Adrenal gland (tissue), 12 donors: ENCODE results near the gene CC2D2A. TPM values are rescaled to one million over a fixed set of nuclear protein-coding genes. Genes with fewer than 3 reads are reported as not detected.

ENCODE experiments used
- DNase-seq, 7 donors: peaks; one replicate each; pipeline ENCODE4 v3.0.0-alpha.2; 2019 to 2020
- H3K27ac ChIP-seq, 5 donors: fragments of 200-600 bp; sonication (generic) in 4 of 5; 1 replicate in 3 of 5; 2 replicates in 2 of 5; pipeline versions ENCODE4 v1.5.1 to v1.8.0; 2016 to 2020; ENCODE audit warnings: mild to moderate bottlenecking in 1 of 5
- H3K27me3 ChIP-seq: fragments of 200-600 bp; 2 replicates; pipeline ENCODE4 v1.8.0; 2021
- H3K36me3 ChIP-seq, 2 donors: fragments of 200-600 bp; replicated peaks in 1 of 2; 1 replicate in 1 of 2; 2 replicates in 1 of 2; pipeline versions ENCODE4 v1.5.1 to v1.8.0; 2018 to 2022
- H3K4me1 ChIP-seq, 2 donors: fragments of 200-600 bp; replicated peaks in 1 of 2; 1 replicate in 1 of 2; 2 replicates in 1 of 2; pipeline versions ENCODE4 v1.5.1 to v1.8.0; 2018 to 2021
- H3K4me3 ChIP-seq, 4 donors: fragments of 200-600 bp; sonication (generic) in 3 of 4; one replicate each; pipeline ENCODE4 v1.5.1; 2016 to 2018
- H3K9me3 ChIP-seq, 3 donors: fragments of 200-600 bp; sonication (generic) in 1 of 3; replicated peaks in 1 of 3; 1 replicate in 2 of 3; 2 replicates in 1 of 3; pipeline versions ENCODE4 v1.5.1 to v1.8.0; 2016 to 2021
- CTCF ChIP-seq, 6 experiments: fragments of 450-650 bp in 4 of 6; fragments of 200-600 bp in 2 of 6; sonication (generic) in 1 of 6; IDR thresholded peaks; 1 replicate in 5 of 6; 2 replicates in 1 of 6; pipeline versions ENCODE4 v1.5.1 to v1.8.0; 2016 to 2021; ENCODE audit warnings: antibody characterized with exemption in 6 of 6, mild to moderate bottlenecking in 2 of 6, moderate library complexity in 1 of 6
- POLR2A ChIP-seq, 2 donors: fragments of 450-650 bp; IDR thresholded peaks; one replicate each; pipeline ENCODE4 v1.6.1; 2017; ENCODE audit warnings: antibody characterized with exemption in 2 of 2, mild to moderate bottlenecking in 2 of 2, moderate library complexity in 1 of 2
- WGBS, 4 donors: extraction: QIAGEN DNeasy Blood & Tissue Kit in 2 of 4; methylation state at CpG; one replicate each; pipeline versions ENCODE4 v1.1.5 to v1.1.7; 2013 to 2017; 5-methylcytosine and 5-hydroxymethylcytosine counted together
- intact Hi-C, 2 donors: fragments of 100-400 bp; cut with DNase I; formaldehyde crosslinking; loops; one replicate each; pipeline versions ENCODE4 v1.14.1 to v1.15.0; 2022 to 2023
- polyA plus RNA-seq, 3 donors: library from polyadenylated mRNA; stranded (reverse); fragments of 200-250 nt in 2 of 3; fragments of 350-450 nt in 1 of 3; fragmentation: Illumina TruSeq in 1 of 3; extraction: RNeasy Lipid Tissue Mini Kit (QIAGEN cat#74804) in 1 of 3; gene quantifications; one replicate each; pipeline ENCODE4 v1.2.3, GENCODE V29; 2013 to 2014
- total RNA-seq, 9 donors: library from RNA; depleted of rRNA in 4 of 9; stranded (reverse); fragments of >200 nt in 4 of 9; fragments of 120-200 nt in 1 of 9; fragmentation: NEBNext Ultra II Directional in 1 of 9; extraction: Animal tissue kit (Norgen Biotek cat#: 25700) in 1 of 9; gene quantifications; one replicate each; pipeline versions ENCODE4 v1.1.0 to v1.2.4, GENCODE V29; 2013 to 2023
- donor health status: healthy with polysubstance abuse.
- donor health status: Bipolar disorder and iron deficiency.
- donor health status: DM: yes; HTN: yes; CAD: no.
- donor health status: DM: no; HTN: no; CAD: no.
- donor health status: DM: no; HTN: no; CAD: no.
- donor health status: DM: yes; HTN: yes; CAD: no.

Gene CC2D2A
- total and polyA plus RNA-seq, 12 donors: 14.4 to 52.3 (median 20.9) TPM

- Histone ChIP-seq H3K36me3 (no peaks in the 10 kb centered on the region), H3K9me3 (no peaks in the 10 kb centered on the region), H3K4me1 (peaks cover 0 to 17% of the 10 kb centered on the region in 2 donors), H3K27ac (no peak overlapping the region), H3K27me3 (no peaks in the 10 kb centered on the region), H3K4me3 (no peak overlapping the region)
- intact Hi-C loops: no loop called here
- TF ChIP-seq CTCF (IDR thresholded peaks at IDR 0.05) (no peak), POLR2A (IDR thresholded peaks at IDR 0.05) (no peak)
- WGBS, 4 donors: 20 to 47% (median 27%) methylated on average over 1 of the region's 1 CpG
- peak in 1 of 7 donors; percentile 21 for DNase-seq
Observed at GRCh38 chr4:15586066-15586465, 116.4 kb downstream of the CC2D2A start.

GRCh38 chr4:15587649-15588048 is 118.0 kb downstream of the CC2D2A start:
- Histone ChIP-seq H3K4me3 (no peak overlapping the region), H3K36me3 (no peaks in the 10 kb centered on the region), H3K4me1 (peaks cover 5 to 25% of the 10 kb centered on the region in 2 donors), H3K9me3 (no peaks in the 10 kb centered on the region), H3K27me3 (no peaks in the 10 kb centered on the region), H3K27ac (peak overlapping the region in 1 of 5 donors; percentile 7)
- peak in 1 of 7 donors; percentile 24 for DNase-seq
- WGBS, 4 donors: 54 to 87% (median 72%) methylated on average over 3 of the region's 3 CpGs
- intact Hi-C loops: no loop called here
- TF ChIP-seq POLR2A (IDR thresholded peaks at IDR 0.05) (no peak), CTCF (IDR thresholded peaks at IDR 0.05) (no peak)

GRCh38 chr4:15592799-15593198 is 123.1 kb downstream of the CC2D2A start:
- DNase-seq: no peak
- intact Hi-C loops: no loop called here
- H3K9me3 ChIP-seq: no peaks in the 10 kb centered on the region
- 57 to 69% (median 62%) methylated on average over 3 of the region's 3 CpGs for WGBS, 4 donors
- H3K36me3 ChIP-seq: no peaks in the 10 kb centered on the region
- H3K27ac ChIP-seq: no peak overlapping the region
- no peaks in the 10 kb centered on the region for H3K27me3 ChIP-seq
- H3K4me3 ChIP-seq: no peak overlapping the region
- no peak for TF ChIP-seq CTCF (IDR thresholded peaks at IDR 0.05)
- TF ChIP-seq POLR2A (IDR thresholded peaks at IDR 0.05): no peak
- H3K4me1 ChIP-seq: peaks cover 5 to 20% of the 10 kb centered on the region in 2 donors

GRCh38 chr4:15598644-15599043 is 129.0 kb downstream of the CC2D2A start:
- no peak for TF ChIP-seq POLR2A (IDR thresholded peaks at IDR 0.05)
- no peak for TF ChIP-seq CTCF (IDR thresholded peaks at IDR 0.05)
- peak in 3 of 7 donors; percentile 32 to 40 (median 39) for DNase-seq
- peaks cover 0 to 7% of the 10 kb centered on the region in 2 donors for H3K36me3 ChIP-seq

More at GRCh38 chr4:15598644-15599043, 129.0 kb downstream of the CC2D2A start:
- Histone ChIP-seq H3K4me1 (peaks cover 0 to 4% of the 10 kb centered on the region in 2 donors), H3K9me3 (no peaks in the 10 kb centered on the region), H3K27ac (no peak overlapping the region), H3K4me3 (no peak overlapping the region), H3K27me3 (no peaks in the 10 kb centered on the region)
- intact Hi-C loops: no loop called here
- 81 to 89% (median 85%) methylated on average over 4 of the region's 4 CpGs for WGBS, 4 donors
